Hepatocyte (in vitro differentiated cells): ENCODE measurements around the gene INHBC. TPM values are rescaled to one million over a fixed set of nuclear protein-coding genes. Genes with fewer than 3 reads are reported as not detected.

Experiments
- DNase-seq: peaks from one replicate; pipeline ENCODE4 v3.0.0-alpha.2; 2016; ENCODE audit warnings: low spot score
- H2AFZ ChIP-seq: fragments of 200-600 bp; sonication (generic); 2 replicates; pipeline ENCODE4 v1.6.0; 2016; ENCODE audit warnings: antibody characterized with exemption, mild to moderate bottlenecking
- H3K27ac ChIP-seq: fragments of 200-600 bp; sonication (generic); 2 replicates; pipeline ENCODE4 v1.5.1; 2016; ENCODE audit warnings: mild to moderate bottlenecking
- H3K27me3 ChIP-seq: fragments of 200-600 bp; sonication (generic); 2 replicates; pipeline ENCODE4 v1.6.1; 2016
- H3K36me3 ChIP-seq: fragments of 200-600 bp; sonication (generic); replicated peaks from 2 replicates; pipeline ENCODE4 v1.5.1; 2016; ENCODE audit warnings: low read depth; ENCODE audit not compliant: insufficient read depth
- H3K4me1 ChIP-seq: fragments of 200-600 bp; sonication (generic); 2 replicates; pipeline ENCODE4 v1.5.1; 2016; ENCODE audit warnings: mild to moderate bottlenecking, moderate library complexity; ENCODE audit not compliant: insufficient read depth
- H3K4me2 ChIP-seq: fragments of 200-600 bp; sonication (generic); 2 replicates; pipeline ENCODE4 v1.6.0; 2016
- H3K4me3 ChIP-seq: fragments of 200-600 bp; sonication (generic); 2 replicates; pipeline ENCODE4 v1.5.1; 2016; ENCODE audit warnings: mild to moderate bottlenecking
- H3K79me2 ChIP-seq: fragments of 200-600 bp; sonication (generic); 2 replicates; pipeline ENCODE4 v1.6.0; 2017; ENCODE audit warnings: mild to moderate bottlenecking
- H3K9me2 ChIP-seq: fragments of 200-600 bp; sonication (generic); replicated peaks from 2 replicates; pipeline ENCODE4 v1.6.0; 2017; ENCODE audit warnings: mild to moderate bottlenecking; ENCODE audit not compliant: insufficient read depth
- H3K9me3 ChIP-seq: fragments of 200-600 bp; sonication (generic); 2 replicates; pipeline ENCODE4 v1.5.1; 2016; ENCODE audit warnings: low read depth, mild to moderate bottlenecking
- H4K20me1 ChIP-seq: fragments of 200-600 bp; sonication (generic); 2 replicates; pipeline ENCODE4 v1.6.0; 2016; ENCODE audit warnings: mild to moderate bottlenecking; ENCODE audit not compliant: insufficient read depth, poor library complexity, severe bottlenecking
- CTCF ChIP-seq: fragments of 200-600 bp; sonication (generic); IDR thresholded peaks from 2 replicates; pipeline ENCODE4 v1.5.1; 2016; ENCODE audit warnings: antibody characterized with exemption, mild to moderate bottlenecking; ENCODE audit not compliant: poor library complexity
- EZH2 ChIP-seq: fragments of 200-600 bp; sonication (generic); IDR thresholded peaks from 2 replicates; pipeline ENCODE4 v1.6.1; 2016; ENCODE audit warnings: antibody characterized with exemption, mild to moderate bottlenecking, borderline replicate concordance
- EZH2phosphoT487 ChIP-seq: fragments of 200-600 bp; sonication (generic); IDR thresholded peaks from one replicate; pipeline ENCODE4 v1.6.1; 2018; ENCODE audit warnings: antibody characterized with exemption, mild to moderate bottlenecking, low read depth, moderate library complexity; ENCODE audit not compliant: unreplicated experiment, severe bottlenecking
- WGBS: methylation state at CpG from one replicate; pipeline ENCODE4 v1.1.6; 2016; ENCODE audit warnings: low lambda C conversion rate; ENCODE audit errors: missing lambda C conversion rate; 5-methylcytosine and 5-hydroxymethylcytosine counted together
- polyA plus RNA-seq: library from polyadenylated mRNA; unstranded; fragments of >200 nt; fragmentation: Nextera tagmentation; extraction: Ambion mirVana; gene quantifications from 2 replicates; pipeline ENCODE4 v1.2.1, GENCODE V29; 2016
- total RNA-seq: library from RNA; depleted of rRNA; stranded (reverse); fragments of >200 nt; gene quantifications from 2 replicates; pipeline ENCODE4 v1.2.3, GENCODE V29; 2014

Gene INHBC
- total and polyA plus RNA-seq, 2 experiments from 2014 or later, result 1.8 to 3.4 TPM

GRCh38 chr12:57465747-57466505 is 31.3 kb downstream of the INHBC start:
- no peaks in the 10 kb centered on the region for H4K20me1 ChIP-seq
- H3K79me2 ChIP-seq, result no peaks in the 10 kb centered on the region
- WGBS, result 86% methylated on average over 14 of the region's 14 CpGs
- no peak for TF ChIP-seq CTCF
- peaks cover 2% of the 10 kb centered on the region for H3K4me1 ChIP-seq
- no peaks in the 10 kb centered on the region for H3K9me3 ChIP-seq
- peaks cover 5% of the 10 kb centered on the region for H3K27me3 ChIP-seq
- no peaks in the 10 kb centered on the region for H3K9me2 ChIP-seq
- H3K36me3 ChIP-seq, result no peaks in the 10 kb centered on the region
- no peak overlapping the region for H3K4me2 ChIP-seq
- DNase-seq, result no peak
- H2AFZ ChIP-seq, result no peak overlapping the region
- H3K27ac ChIP-seq, result no peak overlapping the region
- H3K4me3 ChIP-seq, result no peak overlapping the region

DNA sequence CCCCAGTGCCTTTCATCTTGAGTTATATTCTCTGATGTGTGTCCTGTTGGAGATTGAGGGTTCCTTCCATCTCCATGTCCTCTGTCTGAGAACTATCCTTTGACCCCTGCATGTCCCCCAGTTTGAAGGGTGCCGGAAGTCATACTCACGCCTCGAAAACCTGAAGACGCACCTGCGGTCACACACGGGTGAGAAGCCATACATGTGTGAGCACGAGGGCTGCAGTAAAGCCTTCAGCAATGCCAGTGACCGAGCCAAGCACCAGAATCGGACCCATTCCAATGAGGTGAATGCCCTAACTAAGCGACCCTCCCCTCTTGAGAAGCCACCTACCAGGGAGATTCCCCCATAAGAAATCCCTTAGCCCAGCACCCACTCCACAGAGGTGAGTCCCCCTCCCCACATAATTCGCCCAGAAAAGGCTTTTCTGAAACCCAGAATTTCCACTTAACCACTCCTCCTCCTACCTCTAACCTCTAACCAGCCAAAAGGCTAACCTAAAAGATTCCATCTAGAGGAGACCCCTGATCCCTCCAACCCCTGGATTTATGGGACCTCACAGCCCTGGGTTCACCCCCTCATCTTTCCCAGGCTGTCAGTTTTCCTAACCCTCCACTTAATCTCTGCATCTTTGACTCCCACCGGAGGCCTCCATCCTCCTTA is 32.8 kb downstream of the INHBC start:
- no peak overlapping the region for H3K27ac ChIP-seq
- H3K36me3 ChIP-seq, result no peaks in the 10 kb centered on the region
- no peak overlapping the region for H2AFZ ChIP-seq
- H3K4me3 ChIP-seq, result no peak overlapping the region
- WGBS, result 94% methylated on average over 12 of the region's 12 CpGs
- no peak overlapping the region for H3K4me2 ChIP-seq
- H3K9me2 ChIP-seq, result no peaks in the 10 kb centered on the region
- peaks cover 3% of the 10 kb centered on the region for H3K4me1 ChIP-seq
- no peaks in the 10 kb centered on the region for H3K9me3 ChIP-seq
- TF ChIP-seq CTCF (no peak), EZH2 (no peak), EZH2phosphoT487 (no peak)
- no peaks in the 10 kb centered on the region for H4K20me1 ChIP-seq
- DNase-seq, result no peak
- H3K79me2 ChIP-seq, result no peaks in the 10 kb centered on the region
- H3K27me3 ChIP-seq, result peaks cover 8% of the 10 kb centered on the region

DNA sequence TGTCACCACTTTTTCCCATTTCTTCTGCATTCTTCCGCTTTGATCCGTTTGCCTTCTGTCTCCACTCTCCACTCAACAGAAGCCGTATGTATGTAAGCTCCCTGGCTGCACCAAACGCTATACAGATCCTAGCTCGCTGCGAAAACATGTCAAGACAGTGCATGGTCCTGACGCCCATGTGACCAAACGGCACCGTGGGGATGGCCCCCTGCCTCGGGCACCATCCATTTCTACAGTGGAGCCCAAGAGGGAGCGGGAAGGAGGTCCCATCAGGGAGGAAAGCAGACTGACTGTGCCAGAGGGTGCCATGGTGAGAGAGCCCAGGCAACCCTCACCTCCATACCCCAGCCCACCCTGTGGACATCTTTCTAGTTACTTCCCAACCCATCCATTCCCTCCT is 33.3 kb downstream of the INHBC start:
- Histone ChIP-seq H3K9me2 (no peaks in the 10 kb centered on the region), H3K27me3 (peaks cover 13% of the 10 kb centered on the region), H3K4me3 (no peak overlapping the region), H3K36me3 (no peaks in the 10 kb centered on the region), H3K4me2 (no peak overlapping the region), H2AFZ (no peak overlapping the region), H3K27ac (no peak overlapping the region), H3K79me2 (no peaks in the 10 kb centered on the region), H3K4me1 (peaks cover 3% of the 10 kb centered on the region), H4K20me1 (no peaks in the 10 kb centered on the region), H3K9me3 (no peaks in the 10 kb centered on the region)
- DNase-seq, result no peak
- WGBS, result 88% methylated on average over 11 of the region's 11 CpGs
- TF ChIP-seq CTCF (no peak), EZH2 (no peak), EZH2phosphoT487 (no peak)
